GM12873 (cell line): ENCODE data around the gene ARGFX.

Source experiments
- CTCF ChIP-seq: IDR thresholded peaks from 2 replicates; pipeline ENCODE4 v1.5.1; 2012; ENCODE audit warnings: low read depth, mild to moderate bottlenecking, moderate library complexity, low read length, control low read depth; ENCODE audit not compliant: insufficient read depth; ENCODE audit errors: missing control alignments

The ARGFX gene

GRCh38 chr3:121604759-121605158 is 37.0 kb downstream of the ARGFX start:
- no peak for TF ChIP-seq CTCF

- TF ChIP-seq CTCF: no peak
These were observed 38.4 kb downstream of the ARGFX start for GRCh38 chr3:121606106-121606505.
